H1 (cell line): ENCODE measurements around the gene ZBP1. TPM values are rescaled to one million over a fixed set of nuclear protein-coding genes. Genes with fewer than 3 reads are reported as not detected.

Source experiments
- CTCF ChIA-PET: fragments of 300-600 bp; sonication (Branson Sonifier 250); formaldehyde crosslinking; loops from one replicate; lab custom pipeline; 2021; ENCODE audit not compliant: partially characterized antibody; lab: Charles Lee
- POLR2A ChIA-PET: fragments of 300-600 bp; sonication (Branson Sonifier 250); formaldehyde crosslinking; loops from one replicate; lab custom pipeline; 2021; ENCODE audit warnings: inconsistent platforms; ENCODE audit not compliant: partially characterized antibody; lab: Charles Lee
- DNase-seq, 2 experiments: peaks; one replicate each; pipeline versions ENCODE4 v3.0.0 to v3.0.0-alpha.2; 2010 to 2022; ENCODE audit warnings: low spot score in 2 of 2, low read depth in 1 of 2, mixed read lengths in 1 of 2
- FAIRE-seq: peaks from 2 replicates; lab custom pipeline; 2011; peaks lifted over from hg19 to GRCh38; lab: Jason Lieb, UNC
- H2AFZ ChIP-seq: 2 replicates; pipeline ENCODE4 v1.8.1; 2012; ENCODE audit warnings: low read length, inconsistent platforms
- H2AK5ac ChIP-seq: 2 replicates; pipeline ENCODE4 v1.6.1; 2013; ENCODE audit warnings: low read depth, low read length
- H2BK120ac ChIP-seq: replicated peaks from 2 replicates; pipeline ENCODE3; 2013; ENCODE audit warnings: low read depth, low read length, inconsistent platforms
- H2BK12ac ChIP-seq: 2 replicates; pipeline ENCODE4 v1.6.1; 2013; ENCODE audit warnings: low read depth, low read length
- H2BK15ac ChIP-seq: 2 replicates; pipeline ENCODE4 v1.6.1; 2013; ENCODE audit warnings: low read length
- H2BK20ac ChIP-seq: 2 replicates; pipeline ENCODE4 v1.6.1; 2013; ENCODE audit warnings: low read length
- H2BK5ac ChIP-seq: 2 replicates; pipeline ENCODE4 v1.6.1; 2013; ENCODE audit warnings: low read depth, low read length
- H3K14ac ChIP-seq: 2 replicates; pipeline ENCODE4 v1.6.1; 2013; ENCODE audit warnings: inconsistent platforms; ENCODE audit not compliant: insufficient read length
- H3K18ac ChIP-seq: 2 replicates; pipeline ENCODE4 v1.6.1; 2013; ENCODE audit warnings: low read length; ENCODE audit errors: extremely low read depth
- H3K23ac ChIP-seq: 2 replicates; pipeline ENCODE4 v1.6.1; 2013; ENCODE audit warnings: inconsistent platforms; ENCODE audit not compliant: insufficient read length
- H3K23me2 ChIP-seq: 2 replicates; pipeline ENCODE4 v1.6.1; 2013; ENCODE audit warnings: low read depth, low read length
- H3K27ac ChIP-seq: 2 replicates; pipeline ENCODE4 v1.6.1; 2011; ENCODE audit warnings: low read depth, low read length, inconsistent platforms
- H3K27me3 ChIP-seq, 4 experiments: replicated peaks in 1 of 4; 1 replicate in 1 of 4; 2 replicates in 3 of 4; pipeline versions ENCODE4 v1.6.1 to v1.8.1; 2011 to 2013; ENCODE audit warnings: low read length in 3 of 4, mild to moderate bottlenecking in 3 of 4, inconsistent platforms in 2 of 4, mixed read lengths in 2 of 4, moderate library complexity in 1 of 4; ENCODE audit not compliant: control insufficient read depth in 3 of 4, insufficient read depth in 3 of 4; ENCODE audit errors: extremely low read depth in 1 of 4
- H3K36me3 ChIP-seq, 4 experiments: 2 replicates each; pipeline versions ENCODE4 v1.6.1 to v1.8.1; 2011 to 2013; ENCODE audit warnings: mild to moderate bottlenecking in 4 of 4, low read length in 3 of 4, moderate library complexity in 2 of 4, control low read depth in 1 of 4, inconsistent platforms in 1 of 4; ENCODE audit not compliant: insufficient read depth in 4 of 4, control insufficient read depth in 2 of 4
- H3K4ac ChIP-seq: replicated peaks from 2 replicates; pipeline ENCODE3; 2013; ENCODE audit warnings: low read length, low read depth, mixed read lengths, inconsistent platforms; ENCODE audit not compliant: insufficient read length
- H3K4me1 ChIP-seq, 4 experiments: replicated peaks in 1 of 4; 1 replicate in 1 of 4; 2 replicates in 3 of 4; pipeline versions ENCODE4 v1.6.1 to v1.8.1; 2011 to 2013; ENCODE audit warnings: low read length in 3 of 4, inconsistent platforms in 2 of 4, mixed read lengths in 1 of 4; ENCODE audit not compliant: insufficient read depth in 4 of 4, control insufficient read depth in 3 of 4
- H3K4me2 ChIP-seq, 2 experiments: 2 replicates each; pipeline versions ENCODE4 v1.6.1 to v1.8.1; 2011 to 2013; ENCODE audit warnings: low read depth in 2 of 2, low read length in 2 of 2, control low read depth in 1 of 2, inconsistent platforms in 1 of 2, mild to moderate bottlenecking in 1 of 2; ENCODE audit not compliant: insufficient read depth in 1 of 2
- H3K4me3 ChIP-seq, 4 experiments: fragments of 200-600, 300-600 bp in 1 of 4; sonication (generic), shearing (Covaris generic), sonication (Bioruptor Twin) in 1 of 4; 2 replicates each; pipeline versions ENCODE4 v1.5.1 to v1.8.1; 2011 to 2016; ENCODE audit warnings: low read length in 4 of 4, low read depth in 3 of 4, control low read depth in 2 of 4, inconsistent platforms in 2 of 4, mild to moderate bottlenecking in 2 of 4, mixed read lengths in 1 of 4, moderate library complexity in 1 of 4; ENCODE audit not compliant: insufficient read depth in 2 of 4; ENCODE audit errors: extremely low read depth in 1 of 4
- H3K56ac ChIP-seq: replicated peaks from 2 replicates; pipeline ENCODE3; 2013; ENCODE audit warnings: low read depth, mild to moderate bottlenecking, mixed read lengths, low read length, inconsistent platforms; ENCODE audit not compliant: insufficient read length
- H3K79me1 ChIP-seq: 2 replicates; pipeline ENCODE4 v1.6.1; 2013; ENCODE audit warnings: low read depth, low read length, control low read depth
- H3K79me2 ChIP-seq, 2 experiments: 2 replicates each; pipeline versions ENCODE4 v1.6.1 to v1.8.1; 2012 to 2013; ENCODE audit warnings: low read length in 2 of 2, mild to moderate bottlenecking in 2 of 2, inconsistent platforms in 1 of 2; ENCODE audit not compliant: insufficient read depth in 2 of 2, control insufficient read depth in 1 of 2
- H3K9ac ChIP-seq, 4 experiments: replicated peaks in 1 of 4; 1 replicate in 1 of 4; 2 replicates in 3 of 4; pipeline versions ENCODE4 v1.6.1 to v1.8.1; 2011 to 2013; ENCODE audit warnings: low read depth in 3 of 4, low read length in 3 of 4, control low read depth in 2 of 4, mild to moderate bottlenecking in 2 of 4, moderate library complexity in 2 of 4, inconsistent platforms in 1 of 4; ENCODE audit errors: extremely low read depth in 1 of 4
- H3K9me3 ChIP-seq, 2 experiments: 2 replicates each; pipeline versions ENCODE4 v1.6.1 to v1.8.1; 2012 to 2013; ENCODE audit warnings: mild to moderate bottlenecking in 2 of 2, moderate library complexity in 2 of 2, control low read depth in 1 of 2, inconsistent platforms in 1 of 2, low read depth in 1 of 2, low read length in 1 of 2, mixed read lengths in 1 of 2; ENCODE audit not compliant: insufficient read depth in 2 of 2
- H4K20me1 ChIP-seq, 2 experiments: replicated peaks in 1 of 2; 2 replicates each; pipeline versions ENCODE3 to v1.8.1; 2011 to 2013; ENCODE audit warnings: inconsistent platforms in 2 of 2, low read length in 2 of 2, mild to moderate bottlenecking in 1 of 2; ENCODE audit not compliant: insufficient read depth in 2 of 2, control insufficient read depth in 1 of 2
- H4K5ac ChIP-seq: 2 replicates; pipeline ENCODE4 v1.6.1; 2013; ENCODE audit warnings: low read length, low read depth, mixed read lengths, inconsistent platforms; ENCODE audit not compliant: insufficient read length
- H4K8ac ChIP-seq: 2 replicates; pipeline ENCODE4 v1.8.0; 2013; ENCODE audit warnings: mild to moderate bottlenecking, moderate library complexity, low read length, inconsistent platforms; ENCODE audit not compliant: insufficient read depth; ENCODE audit errors: extremely low read depth
- H4K91ac ChIP-seq: replicated peaks from 2 replicates; pipeline ENCODE3; 2013; ENCODE audit warnings: low read length, mixed read lengths, inconsistent platforms; ENCODE audit not compliant: insufficient read length
- EP300 ChIP-seq, 2 experiments: IDR thresholded peaks; 1 replicate in 1 of 2; 2 replicates in 1 of 2; pipeline ENCODE4 v1.6.1; 2011 to 2012; ENCODE audit warnings: low read depth in 2 of 2, low read length in 2 of 2, mild to moderate bottlenecking in 2 of 2, borderline replicate concordance in 1 of 2, inconsistent platforms in 1 of 2, moderate library complexity in 1 of 2
- KDM4A ChIP-seq: IDR thresholded peaks from one replicate; pipeline ENCODE4 v1.7.1; 2012; ENCODE audit warnings: low read depth, mild to moderate bottlenecking, moderate library complexity, low read length, inconsistent platforms; ENCODE audit not compliant: severe bottlenecking
- KDM5A ChIP-seq: fragments of 200-600 bp; IDR thresholded peaks from 2 replicates; pipeline ENCODE4 v1.7.1; 2012; ENCODE audit warnings: mild to moderate bottlenecking, low read length, inconsistent platforms, mixed read lengths
- PHF8 ChIP-seq: fragments of 200-600 bp; sonication (generic); conservative IDR thresholded peaks from 2 replicates; pipeline ENCODE4 v1.7.1; 2012; ENCODE audit warnings: low read depth, mild to moderate bottlenecking, inconsistent platforms, low read length, moderate library complexity
- POLR2AphosphoS5 ChIP-seq: IDR thresholded peaks from 2 replicates; pipeline ENCODE4 v1.6.1; 2011; ENCODE audit warnings: low read depth, low read length
- RXRA ChIP-seq: IDR thresholded peaks from 2 replicates; pipeline ENCODE4 v1.6.1; 2011; ENCODE audit warnings: low read depth, mild to moderate bottlenecking, low read length, moderate library complexity; ENCODE audit not compliant: insufficient read depth
- SP2 ChIP-seq: IDR thresholded peaks from 2 replicates; pipeline ENCODE4 v1.6.1; 2012; ENCODE audit warnings: mild to moderate bottlenecking, low read length, inconsistent platforms
- TAF7 ChIP-seq: optimal IDR thresholded peaks from 2 replicates; pipeline ENCODE3; 2011; ENCODE audit warnings: low read depth, mild to moderate bottlenecking, inconsistent platforms, low read length, moderate library complexity, borderline replicate concordance
- TEAD4 ChIP-seq: IDR thresholded peaks from 2 replicates; pipeline ENCODE4 v1.6.1; 2012; ENCODE audit warnings: low read depth, low read length, inconsistent platforms, mixed read lengths
- WGBS, 2 experiments: shearing (Covaris generic) in 1 of 2; methylation state at CpG; one replicate each; pipeline versions ENCODE4 v1.1.6 to v1.1.7; 2013 to 2015; ENCODE audit warnings: low lambda C conversion rate in 2 of 2, mixed read lengths in 2 of 2, inconsistent platforms in 1 of 2, low coverage in 1 of 2, missing lambda C conversion rate in 1 of 2; ENCODE audit not compliant: insufficient replicate concordance in 2 of 2, insufficient coverage in 1 of 2, insufficient read length in 1 of 2; ENCODE audit errors: extremely low coverage in 1 of 2, missing lambda C conversion rate in 1 of 2; 5-methylcytosine and 5-hydroxymethylcytosine counted together
- polyA plus RNA-seq, 7 experiments: library from polyadenylated mRNA; depleted of rRNA in 3 of 7; stranded (reverse) in 5 of 7; unstranded in 2 of 7; fragments of >200 nt in 5 of 7; fragments of 200-250 nt in 2 of 7; gene quantifications; 1 replicate in 5 of 7; 2 replicates in 1 of 7; 4 replicates in 1 of 7; pipeline versions ENCODE4 v1.2.1 to v1.2.3, GENCODE V29; 2011 to 2013; ENCODE audit warnings: missing spikeins in 2 of 7, mixed read lengths in 2 of 7
- total RNA-seq: library from RNA; stranded (reverse); fragmentation: NEBNext Ultra II Directional; extraction: Animal tissue kit (Norgen Biotek cat#: 25700); gene quantifications from 2 replicates; pipeline ENCODE4 v1.2.1, GENCODE V29; 2021
- TF ChIP-seq, protein P1 (sequence below): IDR thresholded peaks from 2 replicates; pipeline ENCODE4 v1.6.1; 2011; ENCODE audit warnings: low read depth, mild to moderate bottlenecking, low read length; ENCODE audit not compliant: insufficient read depth
- TF ChIP-seq, protein P2 (sequence below), 3 experiments: IDR thresholded peaks; 1 replicate in 2 of 3; 2 replicates in 1 of 3; pipeline versions ENCODE4 v1.5.1 to v1.6.1; 2011; ENCODE audit warnings: low read length in 3 of 3, mild to moderate bottlenecking in 3 of 3, inconsistent platforms in 2 of 3, low read depth in 1 of 3, moderate library complexity in 1 of 3; ENCODE audit not compliant: insufficient read depth in 1 of 3; ENCODE audit errors: control extremely low read depth in 1 of 3

ZBP1 gene
- total and polyA plus RNA-seq, 2 of the 8 experiments (the other 6 are each of a cell fraction or from before 2014, with no cell fraction given) = not detected

DNA sequence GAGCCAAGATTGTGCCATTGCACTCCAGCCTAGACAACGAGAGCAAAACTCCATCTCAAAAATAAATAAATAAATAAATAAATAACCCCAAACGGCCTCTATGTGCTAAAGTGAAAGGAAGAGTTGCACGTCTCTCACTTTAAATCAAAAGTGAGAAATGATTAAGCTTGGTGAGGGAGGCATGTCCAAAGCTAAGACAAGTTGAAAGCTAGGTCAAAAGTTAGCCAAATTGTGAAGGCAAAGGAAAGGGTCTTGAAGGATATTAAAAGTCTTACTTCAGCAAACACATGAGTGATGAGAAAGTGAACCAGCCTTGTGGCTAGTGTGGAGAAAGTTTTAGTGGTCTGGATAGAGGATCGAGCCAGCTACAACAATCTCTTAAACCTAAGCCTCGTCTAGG, 14.3 kb downstream of the ZBP1 start:
- Histone ChIP-seq H2BK15ac (no peak overlapping the region), H3K27ac (no peak overlapping the region), H2BK20ac (no peak overlapping the region), H4K5ac (no peak overlapping the region), H4K20me1 (no peaks in the 10 kb centered on the region), H3K23ac (no peak overlapping the region), H4K91ac (no peak overlapping the region), H3K14ac (no peak overlapping the region), H2BK120ac (no peak overlapping the region), H3K23me2 (no peaks in the 10 kb centered on the region), H3K79me2 (no peaks in the 10 kb centered on the region), H3K27me3 (no peaks in the 10 kb centered on the region), H4K8ac (no peak overlapping the region), H2BK5ac (no peak overlapping the region), H3K4me2 (no peak overlapping the region), H3K9me3 (no peaks in the 10 kb centered on the region), H3K18ac (no peak overlapping the region), H3K4me3 (no peak overlapping the region), H3K36me3 (no peaks in the 10 kb centered on the region), H3K56ac (no peak overlapping the region)
- WGBS, 2 experiments = 84% methylated on average over 5 of the region's 5 CpGs; no CpG with 5 or more reads in 1 of the 2 experiments
- DNase-seq = no peak
- POLR2A ChIA-PET = no interaction called here
- TF ChIP-seq RXRA (no peak), SP2 (no peak), KDM5A (no peak), TAF7 (no peak), PHF8 (no peak), POLR2AphosphoS5 (no peak), KDM4A (no peak), EP300 (IDR thresholded peaks at IDR 0.05; ENCODE audit: borderline replicate concordance in 1 of 2, low read depth in 2 of 2, low read length in 2 of 2) (no peak), TEAD4 (no peak)
- TF ChIP-seq, protein P1, sequence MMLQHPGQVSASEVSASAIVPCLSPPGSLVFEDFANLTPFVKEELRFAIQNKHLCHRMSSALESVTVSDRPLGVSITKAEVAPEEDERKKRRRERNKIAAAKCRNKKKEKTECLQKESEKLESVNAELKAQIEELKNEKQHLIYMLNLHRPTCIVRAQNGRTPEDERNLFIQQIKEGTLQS = no peak
- TF ChIP-seq, protein P2, sequence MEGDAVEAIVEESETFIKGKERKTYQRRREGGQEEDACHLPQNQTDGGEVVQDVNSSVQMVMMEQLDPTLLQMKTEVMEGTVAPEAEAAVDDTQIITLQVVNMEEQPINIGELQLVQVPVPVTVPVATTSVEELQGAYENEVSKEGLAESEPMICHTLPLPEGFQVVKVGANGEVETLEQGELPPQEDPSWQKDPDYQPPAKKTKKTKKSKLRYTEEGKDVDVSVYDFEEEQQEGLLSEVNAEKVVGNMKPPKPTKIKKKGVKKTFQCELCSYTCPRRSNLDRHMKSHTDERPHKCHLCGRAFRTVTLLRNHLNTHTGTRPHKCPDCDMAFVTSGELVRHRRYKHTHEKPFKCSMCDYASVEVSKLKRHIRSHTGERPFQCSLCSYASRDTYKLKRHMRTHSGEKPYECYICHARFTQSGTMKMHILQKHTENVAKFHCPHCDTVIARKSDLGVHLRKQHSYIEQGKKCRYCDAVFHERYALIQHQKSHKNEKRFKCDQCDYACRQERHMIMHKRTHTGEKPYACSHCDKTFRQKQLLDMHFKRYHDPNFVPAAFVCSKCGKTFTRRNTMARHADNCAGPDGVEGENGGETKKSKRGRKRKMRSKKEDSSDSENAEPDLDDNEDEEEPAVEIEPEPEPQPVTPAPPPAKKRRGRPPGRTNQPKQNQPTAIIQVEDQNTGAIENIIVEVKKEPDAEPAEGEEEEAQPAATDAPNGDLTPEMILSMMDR (IDR thresholded peaks at IDR 0.05; ENCODE audit: control extremely low read depth in 1 of 3, insufficient read depth in 1 of 3, low read depth in 1 of 3, low read length in 3 of 3) = no peak
- TF ChIP-seq, all 59 proteins: peak for 0
- Histone ChIP-seq H3K4ac (no peak overlapping the region), H3K79me1 (no peaks in the 10 kb centered on the region), H2AFZ (no peak overlapping the region), H2BK12ac (no peak overlapping the region), H2AK5ac (no peak overlapping the region), H3K4me1 (peaks cover 0 to 1% (median 0%) of the 10 kb centered on the region in 4 experiments; a peak in 1 of 7 replicates), H3K9ac (no peak overlapping the region)
- CTCF ChIA-PET = interaction anchor here (0.8 to 1.6 kb wide), 13 partner anchors 9 to 602 kb away, joined by 3 to 12 read pairs (median 4); no protein-coding TSS in a partner anchor
- no peak for FAIRE-seq
